Skin epidermis (tissue), 12 donors: ENCODE data around the gene TTLL5.
"Not testable (repeated sequence)": the region's sequence is repeated elsewhere in the genome, so short reads cannot be mapped to it uniquely, and the experiment has no call there.

Experiments
- H3K27ac ChIP-seq, 21 experiments: fragments of 200-600 bp; sonication (generic) in 11 of 21; one replicate each; pipeline ENCODE4 v1.5.0; 2020; ENCODE audit warnings: mild to moderate bottlenecking in 3 of 21, inconsistent platforms in 2 of 21, moderate library complexity in 2 of 21
- H3K4me3 ChIP-seq, 7 experiments: fragments of 200-600 bp; sonication (generic) in 2 of 7; one replicate each; pipeline ENCODE4 v1.5.0; 2020; ENCODE audit warnings: inconsistent platforms in 2 of 7, mild to moderate bottlenecking in 2 of 7, moderate library complexity in 1 of 7

TTLL5 gene

GRCh38 chr14:75695025-75695424 is 34.0 kb downstream of the TTLL5 start:
- H3K4me3 ChIP-seq, H3K27ac ChIP-seq: not testable (repeated sequence)

GRCh38 chr14:75697386-75697785 is 36.3 kb downstream of the TTLL5 start:
- Histone ChIP-seq H3K27ac (no peak overlapping the region), H3K4me3 (no peak overlapping the region)

- Histone ChIP-seq H3K4me3 (no peak overlapping the region), H3K27ac (no peak overlapping the region)
These were observed 36.9 kb downstream of the TTLL5 start for GRCh38 chr14:75697918-75698317.

- no peak overlapping the region for H3K27ac ChIP-seq
These were observed 38.3 kb downstream of the TTLL5 start for GRCh38 chr14:75699331-75699730.

GRCh38 chr14:75700295-75700694 is 39.2 kb downstream of the TTLL5 start:
- Histone ChIP-seq H3K27ac (no peak overlapping the region), H3K4me3 (no peak overlapping the region)

More at GRCh38 chr14:75699331-75699730, 38.3 kb downstream of the TTLL5 start:
- H3K4me3 ChIP-seq: no peak overlapping the region

- Histone ChIP-seq H3K27ac (peak overlapping the region in 17 of 21 experiments; percentile 14 to 66 (median 44)), H3K4me3 (no peak overlapping the region)
These were observed 41.1 kb downstream of the TTLL5 start for GRCh38 chr14:75702122-75702521.

- Histone ChIP-seq H3K27ac (peak overlapping the region in 16 of 21 experiments; percentile 5 to 66 (median 44)), H3K4me3 (no peak overlapping the region)
These were observed 41.7 kb downstream of the TTLL5 start for GRCh38 chr14:75702616-75703261.

GRCh38 chr14:75703467-75703866 is 42.4 kb downstream of the TTLL5 start:
- Histone ChIP-seq H3K4me3 (no peak overlapping the region), H3K27ac (peak overlapping the region in 12 of 21 experiments; percentile 5 to 66 (median 46))

- Histone ChIP-seq H3K4me3 (no peak overlapping the region), H3K27ac (no peak overlapping the region)
These were observed 44.0 kb downstream of the TTLL5 start for GRCh38 chr14:75705014-75705413.

GRCh38 chr14:75709207-75709812 is 48.3 kb downstream of the TTLL5 start:
- H3K27ac ChIP-seq: no peak overlapping the region
- H3K4me3 ChIP-seq: no peak overlapping the region

- no peak overlapping the region for H3K4me3 ChIP-seq
- peak overlapping the region in 17 of 21 experiments; percentile 1 to 80 (median 57) for H3K27ac ChIP-seq
These were observed 50.2 kb downstream of the TTLL5 start for GRCh38 chr14:75711105-75711795.

- peak overlapping the region in 18 of 21 experiments; percentile 1 to 80 (median 54) for H3K27ac ChIP-seq
- no peak overlapping the region for H3K4me3 ChIP-seq
These were observed 50.8 kb downstream of the TTLL5 start for GRCh38 chr14:75711796-75712211.

GRCh38 chr14:75714991-75715390 is 53.9 kb downstream of the TTLL5 start:
- Histone ChIP-seq H3K27ac (peak overlapping the region in 1 of 21 experiments; percentile 17), H3K4me3 (no peak overlapping the region)

GRCh38 chr14:75715926-75716780 is 55.1 kb downstream of the TTLL5 start:
- no peak overlapping the region for H3K4me3 ChIP-seq
- peak overlapping the region in 3 of 21 experiments; percentile 11 to 46 (median 35) for H3K27ac ChIP-seq

GRCh38 chr14:75717729-75718128 is 56.7 kb downstream of the TTLL5 start:
- Histone ChIP-seq H3K27ac (peak overlapping the region in 1 of 21 experiments; percentile 4), H3K4me3 (no peak overlapping the region)

GRCh38 chr14:75718199-75718598 is 57.2 kb downstream of the TTLL5 start:
- Histone ChIP-seq H3K27ac (no peak overlapping the region), H3K4me3 (no peak overlapping the region)

GRCh38 chr14:75720116-75720515 is 59.1 kb downstream of the TTLL5 start:
- no peak overlapping the region for H3K4me3 ChIP-seq

GRCh38 chr14:75720842-75721498 is 59.9 kb downstream of the TTLL5 start:
- H3K4me3 ChIP-seq: no peak overlapping the region
- peak overlapping the region in 14 of 21 experiments; percentile 1 to 66 (median 46) for H3K27ac ChIP-seq

More at GRCh38 chr14:75720116-75720515, 59.1 kb downstream of the TTLL5 start:
- peak overlapping the region in 11 of 21 experiments; percentile 1 to 66 (median 34) for H3K27ac ChIP-seq

- peak overlapping the region in 7 of 21 experiments; percentile 8 to 50 (median 39) for H3K27ac ChIP-seq
These were observed 62.7 kb downstream of the TTLL5 start for GRCh38 chr14:75723716-75724115.

More at GRCh38 chr14:75723716-75724115, 62.7 kb downstream of the TTLL5 start:
- no peak overlapping the region for H3K4me3 ChIP-seq
